HCT116 (cell line): ENCODE measurements around the gene SMARCE1. TPM values are rescaled to one million over a fixed set of nuclear protein-coding genes. Genes with fewer than 3 reads are reported as not detected.

Experiments
- ATAC-seq: fragments of 200-7000 bp; cut with Tn5 transposase; 2 replicates; pipeline ENCODE4 v1.9.1; 2020; ENCODE audit warnings: mild to moderate bottlenecking, moderate library complexity
- BruUV-seq: library from RNA; stranded (reverse); fragments of 400-500 nt; replicated peaks from 2 replicates; lab custom pipeline; 2021; lab: Mats Ljungman, UMichigan
- CTCF ChIA-PET: fragments of 300-600 bp; sonication (Branson Sonifier 250); formaldehyde crosslinking; loops from one replicate; lab custom pipeline; 2021; ENCODE audit warnings: antibody characterized with exemption; lab: Charles Lee
- POLR2A ChIA-PET: fragments of 300-600, 350-600 bp; sonication (Branson Sonifier 250); formaldehyde crosslinking; loops from one replicate; lab custom pipeline; 2021; ENCODE audit warnings: antibody characterized with exemption; lab: Charles Lee
- RAD21 ChIA-PET, 2 experiments: fragments of 300-600 bp; sonication (Branson Sonifier 250); formaldehyde crosslinking; loops; one replicate each; lab custom pipeline; 2023; ENCODE audit warnings: low total read pairs in 2 of 2; ENCODE audit not compliant: uncharacterized antibody in 2 of 2, unreplicated experiment in 2 of 2, low non-redundant PET in 1 of 2; lab: Charles Lee
- DNase-seq: peaks from one replicate; pipeline ENCODE4 v3.0.0-alpha.2; 2010; ENCODE audit warnings: low read depth, low spot score
- H2AFZ ChIP-seq: fragments of 200-600 bp; shearing (Covaris generic), sonication (generic); 2 replicates; pipeline ENCODE4 v1.6.1; 2017; ENCODE audit warnings: low read depth, mixed run types, mixed read lengths, antibody characterized with exemption, low read length; ENCODE audit not compliant: poor library complexity, severe bottlenecking
- H3K27ac ChIP-seq: 2 replicates; pipeline ENCODE4 v1.5.1; 2012; ENCODE audit warnings: low read depth, low read length
- H3K27me3 ChIP-seq: fragments of 200-600 bp; sonication (generic); 2 replicates; pipeline ENCODE4 v1.6.1; 2016; ENCODE audit warnings: mixed run types, low read length, mixed read lengths; ENCODE audit not compliant: insufficient read depth
- H3K36me3 ChIP-seq, 2 experiments: fragments of 200-500 bp in 1 of 2; fragments of 200-600 bp in 1 of 2; sonication (Bioruptor generic) in 1 of 2; sonication (generic) in 1 of 2; 2 replicates each; pipeline versions ENCODE4 v1.5.1 to v1.6.1; 2014 to 2016; ENCODE audit warnings: low read length in 2 of 2, inconsistent platforms in 1 of 2, mixed read lengths in 1 of 2, mixed run types in 1 of 2; ENCODE audit not compliant: insufficient read depth in 2 of 2, control insufficient read depth in 1 of 2
- H3K4me1 ChIP-seq, 2 experiments: fragments of 200-600 bp in 1 of 2; sonication (generic) in 1 of 2; 2 replicates each; pipeline versions ENCODE4 v1.5.1 to v1.6.1; 2012 to 2017; ENCODE audit warnings: low read length in 2 of 2, inconsistent platforms in 1 of 2, mild to moderate bottlenecking in 1 of 2, mixed read lengths in 1 of 2, mixed run types in 1 of 2, moderate library complexity in 1 of 2; ENCODE audit not compliant: insufficient read depth in 2 of 2, control insufficient read depth in 1 of 2
- H3K4me2 ChIP-seq: fragments of 200-600 bp; sonication (generic); 2 replicates; pipeline ENCODE4 v1.6.1; 2017; ENCODE audit warnings: mixed run types, low read length, mixed read lengths
- H3K4me3 ChIP-seq, 2 experiments: fragments of 200-600 bp in 1 of 2; sonication (generic) in 1 of 2; replicated peaks in 1 of 2; 2 replicates each; pipeline ENCODE4 v1.5.1; 2011 to 2016; ENCODE audit warnings: low read length in 2 of 2, control low read depth in 1 of 2, low read depth in 1 of 2, mild to moderate bottlenecking in 1 of 2, mixed read lengths in 1 of 2, mixed run types in 1 of 2
- H3K79me2 ChIP-seq: fragments of 200-600 bp; sonication (generic); 2 replicates; pipeline ENCODE4 v1.6.1; 2017; ENCODE audit warnings: mild to moderate bottlenecking, mixed run types, low read length, moderate library complexity, mixed read lengths; ENCODE audit not compliant: insufficient read depth
- H3K9ac ChIP-seq: fragments of 200-600 bp; sonication (generic); 2 replicates; pipeline ENCODE4 v1.6.1; 2016; ENCODE audit warnings: low read length, mixed read lengths
- H3K9me2 ChIP-seq: fragments of 200-600 bp; sonication (generic), shearing (Covaris generic); 2 replicates; pipeline ENCODE4 v1.6.1; 2017; ENCODE audit warnings: mixed run types, mild to moderate bottlenecking, moderate library complexity; ENCODE audit not compliant: insufficient read depth
- H3K9me3 ChIP-seq, 2 experiments: fragments of 200-500 bp in 1 of 2; fragments of 200-600 bp in 1 of 2; sonication (Bioruptor generic) in 1 of 2; sonication (generic) in 1 of 2; 2 replicates each; pipeline ENCODE4 v1.6.1; 2014 to 2017; ENCODE audit warnings: low read length in 2 of 2, mixed read lengths in 2 of 2, inconsistent platforms in 1 of 2, low read depth in 1 of 2, mild to moderate bottlenecking in 1 of 2, mixed run types in 1 of 2, moderate library complexity in 1 of 2; ENCODE audit not compliant: control insufficient read depth in 1 of 2, insufficient read depth in 1 of 2
- H4K20me1 ChIP-seq: fragments of 200-600 bp; sonication (generic), shearing (Covaris generic); 2 replicates; pipeline ENCODE4 v1.6.1; 2017; ENCODE audit warnings: mixed run types, mild to moderate bottlenecking, moderate library complexity; ENCODE audit not compliant: insufficient read depth
- CEBPB ChIP-seq: IDR thresholded peaks from 2 replicates; pipeline ENCODE4 v1.6.1; 2012; ENCODE audit warnings: low read depth
- EGR1 ChIP-seq: IDR thresholded peaks from 2 replicates; pipeline ENCODE4 v1.6.1; 2012; ENCODE audit warnings: low read depth
- ELF1 ChIP-seq: IDR thresholded peaks from 2 replicates; pipeline ENCODE4 v1.6.1; 2012; ENCODE audit warnings: low read depth, borderline replicate concordance
- EZH2 ChIP-seq: fragments of 200-600 bp; sonication (generic); IDR thresholded peaks from 2 replicates; pipeline ENCODE4 v1.6.1; 2017; ENCODE audit warnings: antibody characterized with exemption, mixed run types
- FOSL1 ChIP-seq: IDR thresholded peaks from 2 replicates; pipeline ENCODE4 v1.6.1; 2012; ENCODE audit warnings: low read depth
- JUND ChIP-seq: IDR thresholded peaks from 2 replicates; pipeline ENCODE4 v1.6.1; 2012
- POLR2A ChIP-seq: IDR thresholded peaks from 2 replicates; pipeline ENCODE4 v1.7.0; 2011; ENCODE audit warnings: borderline replicate concordance; ENCODE audit not compliant: insufficient read depth, insufficient read length; ENCODE audit errors: extremely low read depth
- SP1 ChIP-seq: IDR thresholded peaks from 2 replicates; pipeline ENCODE4 v1.6.1; 2012; ENCODE audit warnings: low read depth
- SRF ChIP-seq: IDR thresholded peaks from 2 replicates; pipeline ENCODE4 v1.6.1; 2012; ENCODE audit warnings: low read depth
- TCF7L2 ChIP-seq: IDR thresholded peaks from 2 replicates; pipeline ENCODE4 v1.7.0; 2011; ENCODE audit warnings: borderline replicate concordance, inconsistent platforms; ENCODE audit not compliant: insufficient read depth, insufficient read length; ENCODE audit errors: extremely low read depth
- YY1 ChIP-seq: IDR thresholded peaks from 2 replicates; pipeline ENCODE4 v1.6.1; 2011; ENCODE audit warnings: low read length, low read depth, moderate library complexity, mild to moderate bottlenecking; ENCODE audit not compliant: insufficient replicate concordance; ENCODE audit errors: extremely low read depth
- ZNF274 ChIP-seq: fragments of 200-500 bp; sonication (Bioruptor generic); IDR thresholded peaks from 2 replicates; pipeline ENCODE4 v1.6.1; 2014; ENCODE audit warnings: mild to moderate bottlenecking, low read depth, low read length, inconsistent platforms
- intact Hi-C: fragments of 100-400 bp; cut with micrococcal nuclease; formaldehyde crosslinking; loops from 2 replicates; pipeline ENCODE4 v1.10.0; 2022
- total RNA-seq: library from RNA; stranded (reverse); gene quantifications from one replicate; pipeline ENCODE4 v1.2.1, GENCODE V29; 2021; ENCODE audit not compliant: unreplicated experiment
- TF ChIP-seq, protein P1 (sequence below): IDR thresholded peaks from 2 replicates; pipeline ENCODE4 v1.6.1; 2012; ENCODE audit warnings: low read depth
- TF ChIP-seq, protein P2 (sequence below): IDR thresholded peaks from 2 replicates; pipeline ENCODE4 v1.6.1; 2011; ENCODE audit warnings: mild to moderate bottlenecking, low read length, moderate library complexity; ENCODE audit not compliant: insufficient replicate concordance; ENCODE audit errors: extremely low read depth
- TF ChIP-seq, protein P3 (sequence below): IDR thresholded peaks from 2 replicates; pipeline ENCODE4 v1.6.1; 2012

SMARCE1 gene
- total RNA-seq, 1 experiment from 2014 or later = 136 TPM

DNA sequence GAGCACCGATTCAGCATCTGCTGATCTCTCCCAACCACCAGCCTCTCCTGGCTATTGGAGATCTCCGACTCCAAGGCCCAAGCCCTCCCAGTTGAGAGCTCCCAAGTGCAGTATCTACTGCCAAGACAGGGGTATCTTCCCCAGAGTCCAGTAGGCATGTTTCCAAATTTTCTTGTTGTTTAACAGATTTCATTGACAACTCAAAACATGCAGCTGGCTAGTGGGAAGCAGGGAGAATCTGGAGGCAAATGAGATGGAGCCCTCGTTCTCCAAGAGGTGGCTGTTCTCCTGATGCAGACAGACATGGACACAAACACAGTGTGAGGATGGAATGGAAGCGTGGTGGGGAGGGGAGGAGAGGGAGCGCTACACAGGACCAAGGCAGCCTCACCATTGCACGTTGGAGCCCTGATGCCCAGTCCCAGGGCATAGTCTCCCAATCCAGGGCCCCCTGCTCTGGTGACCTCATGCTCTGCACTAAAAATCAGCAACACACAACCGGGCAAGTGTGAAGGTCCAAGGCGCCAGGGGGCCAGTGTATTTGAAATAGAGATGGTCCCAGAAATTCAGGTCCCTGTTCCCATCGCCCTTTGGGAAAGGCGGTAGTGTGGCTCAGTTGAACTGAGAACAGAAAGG, 31.7 kb downstream of the SMARCE1 start:
- H3K36me3 ChIP-seq = no peaks in the 10 kb centered on the region
- POLR2A ChIA-PET = interaction anchor here (0.6 to 1.4 kb wide), 4 partner anchors 9 to 1076 kb away, joined by 3 to 5 read pairs (median 3); no protein-coding TSS in a partner anchor
- no peak for DNase-seq
- peaks cover 2 to 17% of the 10 kb centered on the region in 2 experiments; a peak in 3 of 4 replicates for H3K4me1 ChIP-seq
- no TSS peak for BruUV-seq
- no peak overlapping the region for H3K4me3 ChIP-seq
- H3K9me2 ChIP-seq = no peaks in the 10 kb centered on the region
- intact Hi-C loops = loop anchor here (1.0 to 10.0 kb wide), 4 partner anchors 175 to 929 kb away; no protein-coding TSS in a partner anchor
- TF ChIP-seq EGR1 (no peak), ELF1 (no peak), YY1 (no peak), ZNF274 (no peak), JUND (no peak), FOSL1 (no peak), TCF7L2 (no peak), SP1 (no peak), CEBPB (no peak), POLR2A (no peak), SRF (no peak), EZH2 (no peak)
- TF ChIP-seq, protein P1, sequence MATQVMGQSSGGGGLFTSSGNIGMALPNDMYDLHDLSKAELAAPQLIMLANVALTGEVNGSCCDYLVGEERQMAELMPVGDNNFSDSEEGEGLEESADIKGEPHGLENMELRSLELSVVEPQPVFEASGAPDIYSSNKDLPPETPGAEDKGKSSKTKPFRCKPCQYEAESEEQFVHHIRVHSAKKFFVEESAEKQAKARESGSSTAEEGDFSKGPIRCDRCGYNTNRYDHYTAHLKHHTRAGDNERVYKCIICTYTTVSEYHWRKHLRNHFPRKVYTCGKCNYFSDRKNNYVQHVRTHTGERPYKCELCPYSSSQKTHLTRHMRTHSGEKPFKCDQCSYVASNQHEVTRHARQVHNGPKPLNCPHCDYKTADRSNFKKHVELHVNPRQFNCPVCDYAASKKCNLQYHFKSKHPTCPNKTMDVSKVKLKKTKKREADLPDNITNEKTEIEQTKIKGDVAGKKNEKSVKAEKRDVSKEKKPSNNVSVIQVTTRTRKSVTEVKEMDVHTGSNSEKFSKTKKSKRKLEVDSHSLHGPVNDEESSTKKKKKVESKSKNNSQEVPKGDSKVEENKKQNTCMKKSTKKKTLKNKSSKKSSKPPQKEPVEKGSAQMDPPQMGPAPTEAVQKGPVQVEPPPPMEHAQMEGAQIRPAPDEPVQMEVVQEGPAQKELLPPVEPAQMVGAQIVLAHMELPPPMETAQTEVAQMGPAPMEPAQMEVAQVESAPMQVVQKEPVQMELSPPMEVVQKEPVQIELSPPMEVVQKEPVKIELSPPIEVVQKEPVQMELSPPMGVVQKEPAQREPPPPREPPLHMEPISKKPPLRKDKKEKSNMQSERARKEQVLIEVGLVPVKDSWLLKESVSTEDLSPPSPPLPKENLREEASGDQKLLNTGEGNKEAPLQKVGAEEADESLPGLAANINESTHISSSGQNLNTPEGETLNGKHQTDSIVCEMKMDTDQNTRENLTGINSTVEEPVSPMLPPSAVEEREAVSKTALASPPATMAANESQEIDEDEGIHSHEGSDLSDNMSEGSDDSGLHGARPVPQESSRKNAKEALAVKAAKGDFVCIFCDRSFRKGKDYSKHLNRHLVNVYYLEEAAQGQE = no peak
- TF ChIP-seq, protein P2, sequence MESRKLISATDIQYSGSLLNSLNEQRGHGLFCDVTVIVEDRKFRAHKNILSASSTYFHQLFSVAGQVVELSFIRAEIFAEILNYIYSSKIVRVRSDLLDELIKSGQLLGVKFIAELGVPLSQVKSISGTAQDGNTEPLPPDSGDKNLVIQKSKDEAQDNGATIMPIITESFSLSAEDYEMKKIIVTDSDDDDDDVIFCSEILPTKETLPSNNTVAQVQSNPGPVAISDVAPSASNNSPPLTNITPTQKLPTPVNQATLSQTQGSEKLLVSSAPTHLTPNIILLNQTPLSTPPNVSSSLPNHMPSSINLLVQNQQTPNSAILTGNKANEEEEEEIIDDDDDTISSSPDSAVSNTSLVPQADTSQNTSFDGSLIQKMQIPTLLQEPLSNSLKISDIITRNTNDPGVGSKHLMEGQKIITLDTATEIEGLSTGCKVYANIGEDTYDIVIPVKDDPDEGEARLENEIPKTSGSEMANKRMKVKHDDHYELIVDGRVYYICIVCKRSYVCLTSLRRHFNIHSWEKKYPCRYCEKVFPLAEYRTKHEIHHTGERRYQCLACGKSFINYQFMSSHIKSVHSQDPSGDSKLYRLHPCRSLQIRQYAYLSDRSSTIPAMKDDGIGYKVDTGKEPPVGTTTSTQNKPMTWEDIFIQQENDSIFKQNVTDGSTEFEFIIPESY = no peak
- TF ChIP-seq, protein P3, sequence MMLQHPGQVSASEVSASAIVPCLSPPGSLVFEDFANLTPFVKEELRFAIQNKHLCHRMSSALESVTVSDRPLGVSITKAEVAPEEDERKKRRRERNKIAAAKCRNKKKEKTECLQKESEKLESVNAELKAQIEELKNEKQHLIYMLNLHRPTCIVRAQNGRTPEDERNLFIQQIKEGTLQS = no peak
- TF ChIP-seq, all 23 proteins: peak for 0
- no peak overlapping the region for H3K9ac ChIP-seq
- H3K4me2 ChIP-seq = peak overlapping the region; percentile 23; the same call in 1 of the 2 replicates
- H3K27ac ChIP-seq = no peak overlapping the region
- ChIA-PET CTCF (interaction anchor here (0.6 to 2.9 kb wide), 26 partner anchors 12 to 1052 kb away, joined by 3 to 23 read pairs (median 4); no protein-coding TSS in a partner anchor), RAD21 (interaction anchor here (0.5 to 1.4 kb wide), 6 partner anchors 83 to 1047 kb away, joined by 3 to 5 read pairs (median 3); no protein-coding TSS in a partner anchor)
- H3K27me3 ChIP-seq = no peaks in the 10 kb centered on the region
- no peaks in the 10 kb centered on the region for H3K9me3 ChIP-seq
- no peaks in the 10 kb centered on the region for H4K20me1 ChIP-seq
- no peaks in the 10 kb centered on the region for H3K79me2 ChIP-seq
- no peak for ATAC-seq
- peak overlapping the region; percentile 3 for H2AFZ ChIP-seq
